Endothelial cell of umbilical vein (primary cell): Measurements from ENCODE around the gene SLC39A9.

Experiments used
- CTCF ChIP-seq, 2 donors: IDR thresholded peaks; 1 replicate in 1 of 2; 2 replicates in 1 of 2; pipeline ENCODE4 v1.5.1; 2011; ENCODE audit warnings: low read length in 2 of 2, mild to moderate bottlenecking in 2 of 2, moderate library complexity in 2 of 2, control low read depth in 1 of 2, inconsistent platforms in 1 of 2, low read depth in 1 of 2; ENCODE audit not compliant: insufficient read depth in 1 of 2; ENCODE audit errors: extremely low read depth in 1 of 2
- EZH2 ChIP-seq: IDR thresholded peaks from 2 replicates; pipeline ENCODE4 v1.6.1; 2012; ENCODE audit warnings: borderline replicate concordance, low read depth, mild to moderate bottlenecking, moderate library complexity, low read length, inconsistent platforms; ENCODE audit not compliant: severe bottlenecking
- POLR2A ChIP-seq: IDR thresholded peaks from 2 replicates; pipeline ENCODE4 v1.6.1; 2012; ENCODE audit warnings: low read depth, mild to moderate bottlenecking, control low read depth, low read length
- POLR2AphosphoS5 ChIP-seq: IDR thresholded peaks from 2 replicates; pipeline ENCODE4 v1.6.1; 2012; ENCODE audit warnings: low read depth, mild to moderate bottlenecking, control low read depth, low read length, moderate library complexity; ENCODE audit not compliant: insufficient read depth

DNA sequence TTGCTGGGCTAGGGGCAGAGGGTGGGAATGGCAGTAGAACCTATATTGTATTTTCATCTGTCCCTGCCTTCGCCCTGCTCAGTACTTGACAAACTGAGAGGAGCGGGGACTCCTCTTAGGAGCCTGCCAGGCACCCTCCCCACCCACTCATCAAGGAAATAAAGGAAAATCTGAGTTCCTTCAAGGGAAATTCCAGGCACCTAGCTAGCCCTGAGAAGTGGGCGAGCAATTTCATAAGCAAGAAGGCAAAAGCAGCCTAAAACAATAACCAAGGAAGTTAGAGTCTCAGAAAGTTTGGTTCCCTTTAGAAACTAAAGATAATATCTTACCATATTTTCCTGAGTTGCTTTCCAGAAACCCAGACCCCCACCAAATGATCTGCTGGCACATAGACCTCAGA, 75.5 kb downstream of the SLC39A9 start:
- TF ChIP-seq EZH2 (no peak), CTCF (IDR thresholded peaks at IDR 0.05; ENCODE audit: extremely low read depth in 1 of 2, insufficient read depth in 1 of 2, low read depth in 1 of 2, low read length in 2 of 2) (no peak), POLR2A (no peak), POLR2AphosphoS5 (no peak)
